Measurements from ENCODE around the gene KIF16B. TPM values are rescaled to one million over a fixed set of nuclear protein-coding genes. Genes with fewer than 3 reads are reported as not detected.

Gene KIF16B
- total and polyA plus RNA-seq, 4 donors: 5.9 to 20.3 (median 9.6) TPM

- no peak for TF ChIP-seq CTCF (IDR thresholded peaks at IDR 0.05; ENCODE audit: control extremely low read depth, extremely low read depth)
- DNase-seq: no peak
- Histone ChIP-seq H3K36me3 (ENCODE audit: control insufficient read depth in 4 of 4, insufficient read depth in 4 of 4, low read length in 4 of 4) (no peaks in the 10 kb centered on the region), H3K4me3 (no peak overlapping the region), H3K27me3 (ENCODE audit: control insufficient read depth in 3 of 3, insufficient read depth in 3 of 3, low read length in 2 of 3) (no peaks in the 10 kb centered on the region), H3K9me3 (ENCODE audit: control insufficient read depth in 4 of 4, insufficient read depth in 3 of 4, low read length in 3 of 4) (peaks cover 0 to 5% (median under 1%) of the 10 kb centered on the region in 4 donors), H3K4me1 (ENCODE audit: control insufficient read depth in 5 of 5, insufficient read depth in 5 of 5, low read length in 5 of 5) (peaks cover 0 to 6% (median 3%) of the 10 kb centered on the region in 5 donors), H3K27ac (ENCODE audit: low read depth in 1 of 2, low read length in 1 of 2) (no peak overlapping the region), H3K9ac (ENCODE audit: insufficient read depth in 1 of 2, low read length in 2 of 2) (no peak overlapping the region)
- 76 to 87% methylated on average over 7 of the region's 7 CpGs for WGBS, 2 donors
- ATAC-seq (ENCODE audit: insufficient read depth, low FRiP score): no peak
Measured at GRCh38 chr20:16621435-16622141, 48.3 kb upstream of the KIF16B start.

- H3K27ac ChIP-seq (ENCODE audit: low read depth in 1 of 2, low read length in 1 of 2): no peak overlapping the region
- no peak overlapping the region for H3K9ac ChIP-seq (ENCODE audit: insufficient read depth in 1 of 2, low read length in 2 of 2)
- no peak for ATAC-seq (ENCODE audit: insufficient read depth, low FRiP score)
- H3K4me1 ChIP-seq (ENCODE audit: control insufficient read depth in 5 of 5, insufficient read depth in 5 of 5, low read length in 5 of 5): peaks cover 0 to 9% (median 8%) of the 10 kb centered on the region in 5 donors
- WGBS, 2 donors: 77 to 81% methylated on average over 5 of the region's 5 CpGs
- H3K9me3 ChIP-seq (ENCODE audit: control insufficient read depth in 4 of 4, insufficient read depth in 3 of 4, low read length in 3 of 4): peaks cover 0 to 5% (median under 1%) of the 10 kb centered on the region in 4 donors
- DNase-seq: no peak
- no peak for TF ChIP-seq CTCF (IDR thresholded peaks at IDR 0.05; ENCODE audit: control extremely low read depth, extremely low read depth)
- H3K4me3 ChIP-seq: no peak overlapping the region
- no peaks in the 10 kb centered on the region for H3K36me3 ChIP-seq (ENCODE audit: control insufficient read depth in 4 of 4, insufficient read depth in 4 of 4, low read length in 4 of 4)
- H3K27me3 ChIP-seq (ENCODE audit: control insufficient read depth in 3 of 3, insufficient read depth in 3 of 3, low read length in 2 of 3): no peaks in the 10 kb centered on the region
Measured at GRCh38 chr20:16620961-16621360, 47.7 kb upstream of the KIF16B start.

- Histone ChIP-seq H3K4me3 (no peak overlapping the region), H3K27ac (ENCODE audit: low read depth in 1 of 2, low read length in 1 of 2) (no peak overlapping the region), H3K9ac (ENCODE audit: insufficient read depth in 1 of 2, low read length in 2 of 2) (no peak overlapping the region), H3K27me3 (ENCODE audit: control insufficient read depth in 3 of 3, insufficient read depth in 3 of 3, low read length in 2 of 3) (no peaks in the 10 kb centered on the region), H3K4me1 (ENCODE audit: control insufficient read depth in 5 of 5, insufficient read depth in 5 of 5, low read length in 5 of 5) (peaks cover 0 to 17% (median 13%) of the 10 kb centered on the region in 5 donors), H3K36me3 (ENCODE audit: control insufficient read depth in 4 of 4, insufficient read depth in 4 of 4, low read length in 4 of 4) (no peaks in the 10 kb centered on the region), H3K9me3 (ENCODE audit: control insufficient read depth in 4 of 4, insufficient read depth in 3 of 4, low read length in 3 of 4) (peaks cover 0 to 5% (median under 1%) of the 10 kb centered on the region in 4 donors)
- no peak for TF ChIP-seq CTCF (IDR thresholded peaks at IDR 0.05; ENCODE audit: control extremely low read depth, extremely low read depth)
- no peak for ATAC-seq (ENCODE audit: insufficient read depth, low FRiP score)
- 90 to 95% methylated on average over 1 of the region's 1 CpG for WGBS, 2 donors
- no peak for DNase-seq
Measured at GRCh38 chr20:16619953-16620352, 46.7 kb upstream of the KIF16B start.
